Upper lobe of right lung (tissue), 1 donor: ENCODE data around the gene AKAP8L. TPM values are rescaled to one million over a fixed set of nuclear protein-coding genes. Genes with fewer than 3 reads are reported as not detected.

Experiments used
- ATAC-seq: fragments of 200-7000 bp; cut with Tn5 transposase; one replicate; pipeline ENCODE4 v1.9.1; 2020; ENCODE audit warnings: mild to moderate bottlenecking, moderate library complexity
- DNase-seq: peaks from one replicate; pipeline ENCODE4 v3.0.0-alpha.2; 2020
- H3K27ac ChIP-seq: fragments of 200-600 bp; one replicate; pipeline ENCODE4 v1.8.0; 2022
- H3K27me3 ChIP-seq: fragments of 200-600 bp; one replicate; pipeline ENCODE4 v1.8.0; 2022; ENCODE audit warnings: mild to moderate bottlenecking
- H3K36me3 ChIP-seq: fragments of 200-600 bp; one replicate; pipeline ENCODE4 v1.8.0; 2022
- H3K4me1 ChIP-seq: fragments of 200-600 bp; one replicate; pipeline ENCODE4 v1.8.0; 2022
- H3K4me3 ChIP-seq: fragments of 200-600 bp; one replicate; pipeline ENCODE4 v1.8.0; 2022; ENCODE audit warnings: mild to moderate bottlenecking
- H3K9me3 ChIP-seq: fragments of 200-600 bp; one replicate; pipeline ENCODE4 v1.8.0; 2022
- intact Hi-C: fragments of 100-400 bp; cut with DNase I; formaldehyde crosslinking; loops from one replicate; pipeline ENCODE4 v1.11.0; 2022
- total RNA-seq: library from RNA; stranded (reverse); fragmentation: NEBNext Ultra II Directional; extraction: Animal tissue kit (Norgen Biotek cat#: 25700); gene quantifications from one replicate; pipeline ENCODE4 v1.2.1, GENCODE V29; 2021
- TF ChIP-seq, protein P1 (sequence below): fragments of 200-600 bp; IDR thresholded peaks from one replicate; pipeline ENCODE4 v1.8.0; 2022; ENCODE audit warnings: antibody characterized with exemption
- donor health status: DM: no; HTN: yes; CAD: no; lungs with severe emphysema.

AKAP8L gene
- total RNA-seq, 1 donor from 2014 or later = 95.5 TPM

DNA sequence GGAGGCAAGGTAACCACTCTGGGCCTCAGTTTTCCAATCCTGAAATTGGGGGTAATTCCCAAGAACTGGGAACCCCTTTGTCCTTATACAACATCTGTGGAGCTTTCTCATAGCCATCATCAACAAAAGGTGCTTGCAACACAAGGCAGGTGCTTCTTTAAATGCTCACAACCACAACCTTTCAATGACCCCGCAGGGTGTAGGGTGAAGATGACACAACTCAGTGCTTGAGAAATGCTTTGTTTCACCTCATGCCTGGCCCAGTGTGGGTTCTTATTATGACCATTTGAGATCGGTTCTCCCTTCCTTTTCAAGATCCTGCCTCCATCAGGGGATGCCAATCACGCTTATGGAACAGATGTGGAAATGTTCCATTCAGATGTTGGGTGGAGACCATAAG, 22.5 kb upstream of the AKAP8L start:
- DNase-seq (no peak), ATAC-seq (no peak)
- intact Hi-C loops = no loop called here
- Histone ChIP-seq H3K4me3 (no peak overlapping the region), H3K27me3 (no peaks in the 10 kb centered on the region), H3K9me3 (no peaks in the 10 kb centered on the region), H3K36me3 (no peaks in the 10 kb centered on the region), H3K4me1 (no peaks in the 10 kb centered on the region), H3K27ac (no peak overlapping the region)
- TF ChIP-seq, protein P1, sequence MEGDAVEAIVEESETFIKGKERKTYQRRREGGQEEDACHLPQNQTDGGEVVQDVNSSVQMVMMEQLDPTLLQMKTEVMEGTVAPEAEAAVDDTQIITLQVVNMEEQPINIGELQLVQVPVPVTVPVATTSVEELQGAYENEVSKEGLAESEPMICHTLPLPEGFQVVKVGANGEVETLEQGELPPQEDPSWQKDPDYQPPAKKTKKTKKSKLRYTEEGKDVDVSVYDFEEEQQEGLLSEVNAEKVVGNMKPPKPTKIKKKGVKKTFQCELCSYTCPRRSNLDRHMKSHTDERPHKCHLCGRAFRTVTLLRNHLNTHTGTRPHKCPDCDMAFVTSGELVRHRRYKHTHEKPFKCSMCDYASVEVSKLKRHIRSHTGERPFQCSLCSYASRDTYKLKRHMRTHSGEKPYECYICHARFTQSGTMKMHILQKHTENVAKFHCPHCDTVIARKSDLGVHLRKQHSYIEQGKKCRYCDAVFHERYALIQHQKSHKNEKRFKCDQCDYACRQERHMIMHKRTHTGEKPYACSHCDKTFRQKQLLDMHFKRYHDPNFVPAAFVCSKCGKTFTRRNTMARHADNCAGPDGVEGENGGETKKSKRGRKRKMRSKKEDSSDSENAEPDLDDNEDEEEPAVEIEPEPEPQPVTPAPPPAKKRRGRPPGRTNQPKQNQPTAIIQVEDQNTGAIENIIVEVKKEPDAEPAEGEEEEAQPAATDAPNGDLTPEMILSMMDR = no peak

DNA sequence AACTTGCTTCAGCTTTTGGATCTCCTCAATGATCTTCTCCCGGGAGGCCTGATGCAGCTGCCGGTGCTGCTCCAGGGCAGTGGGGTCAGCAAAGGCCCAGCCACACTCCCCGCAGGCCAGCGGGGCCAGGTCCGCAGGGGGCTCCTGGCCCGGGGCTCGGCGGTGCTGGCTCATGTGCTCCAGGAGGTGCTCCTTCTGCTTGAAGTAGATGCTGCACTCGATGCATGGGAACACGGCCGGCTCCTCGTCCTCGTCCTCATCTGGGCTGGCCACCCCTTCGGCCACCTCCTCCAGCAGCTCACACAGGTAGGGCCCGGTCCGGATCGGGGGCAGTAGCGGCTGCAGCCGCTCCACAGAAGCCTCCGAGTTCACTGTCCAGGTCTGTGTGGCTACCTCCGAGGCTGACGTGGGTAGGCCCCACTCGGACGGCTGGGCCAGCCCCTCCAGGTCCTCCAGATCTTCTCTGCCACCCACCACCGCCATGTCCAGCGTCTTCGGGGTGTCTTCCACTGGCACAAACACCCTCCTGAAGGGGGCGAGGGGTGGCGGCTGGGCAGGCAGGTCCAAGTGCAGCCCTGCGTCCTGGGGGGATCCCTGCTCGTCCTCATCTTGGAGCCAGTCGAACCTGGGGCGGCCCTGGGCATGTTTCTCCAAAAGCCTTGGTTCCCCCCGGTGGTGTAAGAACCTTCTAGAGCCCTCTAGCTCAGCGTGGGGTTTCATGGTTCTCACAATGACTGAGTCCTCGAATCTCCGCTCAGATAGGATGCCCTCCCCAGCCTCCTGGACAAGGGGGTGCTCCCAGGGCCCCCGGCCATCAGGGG, 21.2 kb upstream of the AKAP8L start:
- Histone ChIP-seq H3K4me3 (no peak overlapping the region), H3K27ac (no peak overlapping the region), H3K36me3 (no peaks in the 10 kb centered on the region), H3K4me1 (no peaks in the 10 kb centered on the region), H3K9me3 (no peaks in the 10 kb centered on the region), H3K27me3 (no peaks in the 10 kb centered on the region)
- ATAC-seq (no peak), DNase-seq (no peak)
- intact Hi-C loops = no loop called here
- TF ChIP-seq, protein P1 = no peak

DNA sequence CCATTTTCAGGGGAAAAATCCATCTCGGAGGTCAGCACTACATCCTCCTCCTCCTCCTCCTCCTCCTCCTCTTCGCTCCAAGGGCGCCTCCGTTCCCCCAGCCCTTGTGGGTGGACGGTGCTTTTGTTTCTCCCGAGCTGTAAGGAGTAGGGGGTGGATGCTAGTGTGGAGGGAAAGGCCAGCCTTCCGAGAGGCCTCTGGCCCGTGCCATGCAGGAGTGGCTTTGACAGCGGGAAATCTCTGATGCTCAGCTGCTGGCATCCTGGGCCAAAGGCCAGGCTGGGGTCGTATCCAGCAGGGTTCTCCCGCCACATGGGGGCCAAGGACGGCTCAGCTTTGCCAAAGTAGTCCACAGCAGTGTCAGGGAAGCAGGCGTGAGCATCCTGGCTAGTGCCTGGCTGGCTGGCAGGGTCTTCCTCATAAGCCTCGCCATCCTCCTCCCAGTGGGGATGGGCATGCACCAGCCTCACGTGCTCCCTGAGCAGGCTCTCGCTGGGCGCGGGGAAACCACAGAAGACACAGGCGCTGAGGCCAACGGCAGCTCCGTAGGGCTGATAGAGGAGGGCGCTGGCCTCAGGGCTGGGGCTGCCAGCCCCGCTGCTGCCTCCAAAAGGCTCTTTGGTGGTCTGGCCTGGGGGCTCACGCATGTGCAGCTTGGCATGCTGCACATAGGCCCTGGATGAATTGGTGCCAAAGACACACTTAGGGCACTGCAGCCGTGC, 20.5 kb upstream of the AKAP8L start:
- ATAC-seq = no peak
- intact Hi-C loops = no loop called here
- no peak for DNase-seq
- Histone ChIP-seq H3K4me3 (no peak overlapping the region), H3K27me3 (no peaks in the 10 kb centered on the region), H3K27ac (no peak overlapping the region), H3K9me3 (no peaks in the 10 kb centered on the region), H3K4me1 (no peaks in the 10 kb centered on the region), H3K36me3 (no peaks in the 10 kb centered on the region)
- TF ChIP-seq, protein P1 = no peak

DNA sequence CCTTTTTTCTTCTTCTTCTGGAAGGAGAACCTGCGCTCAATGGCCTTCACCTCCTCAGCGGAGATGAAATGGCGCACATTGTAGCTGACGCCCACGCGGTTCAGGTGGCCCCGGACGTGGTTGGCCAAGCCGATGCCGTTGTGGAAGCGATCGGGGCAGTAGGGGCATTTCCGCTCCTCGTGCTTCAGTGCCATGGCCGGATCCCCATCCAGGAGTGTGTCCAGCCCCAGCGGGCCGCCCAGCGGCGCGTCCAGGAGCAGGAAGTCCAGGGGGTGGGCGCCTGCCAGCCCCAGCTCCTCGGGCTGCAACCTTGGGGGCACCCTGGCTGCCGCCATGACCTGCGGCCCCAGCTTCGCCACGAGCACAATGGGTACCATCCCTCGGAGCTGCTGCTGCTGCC, 19.8 kb upstream of the AKAP8L start:
- intact Hi-C loops = no loop called here
- Histone ChIP-seq H3K4me3 (no peak overlapping the region), H3K36me3 (no peaks in the 10 kb centered on the region), H3K27ac (no peak overlapping the region), H3K27me3 (no peaks in the 10 kb centered on the region), H3K9me3 (no peaks in the 10 kb centered on the region), H3K4me1 (peaks cover 3% of the 10 kb centered on the region)
- no peak for DNase-seq
- ATAC-seq = no peak
- TF ChIP-seq, protein P1 = no peak

DNA sequence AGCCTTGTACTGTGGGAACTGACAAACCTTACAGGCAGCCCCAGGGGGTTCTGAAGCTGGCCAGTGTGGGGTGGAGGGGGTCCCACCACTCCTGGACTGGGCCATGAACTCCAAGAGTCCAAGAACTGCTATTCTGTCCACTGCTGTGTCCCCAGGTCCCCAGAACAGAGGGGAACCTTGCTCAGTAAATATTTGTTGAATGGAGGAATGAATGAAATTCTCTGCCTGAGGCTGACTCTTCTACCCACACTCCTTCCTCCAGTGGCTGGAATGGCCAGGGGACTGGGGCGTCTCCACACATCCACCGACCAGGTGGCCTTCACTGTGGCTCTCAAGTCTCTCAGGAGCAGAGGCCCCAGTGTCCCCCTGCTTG, 19.3 kb upstream of the AKAP8L start:
- no peaks in the 10 kb centered on the region for H3K9me3 ChIP-seq
- ATAC-seq (no peak), DNase-seq (no peak)
- H3K36me3 ChIP-seq = no peaks in the 10 kb centered on the region
- intact Hi-C loops = no loop called here
- TF ChIP-seq, protein P1 = no peak
- H3K4me3 ChIP-seq = no peak overlapping the region
- no peak overlapping the region for H3K27ac ChIP-seq
- H3K27me3 ChIP-seq = no peaks in the 10 kb centered on the region
- peaks cover 8% of the 10 kb centered on the region for H3K4me1 ChIP-seq
